COLO829 (cell line): ENCODE measurements around the gene CABP7.
"Not testable (repeated sequence)": the region's sequence is repeated elsewhere in the genome, so short reads cannot be mapped to it uniquely, and the experiment has no call there.

Experiments used
- DNase-seq: peaks from one replicate; pipeline ENCODE4 v3.0.0; 2012; ENCODE audit warnings: low spot score

The CABP7 gene

DNA sequence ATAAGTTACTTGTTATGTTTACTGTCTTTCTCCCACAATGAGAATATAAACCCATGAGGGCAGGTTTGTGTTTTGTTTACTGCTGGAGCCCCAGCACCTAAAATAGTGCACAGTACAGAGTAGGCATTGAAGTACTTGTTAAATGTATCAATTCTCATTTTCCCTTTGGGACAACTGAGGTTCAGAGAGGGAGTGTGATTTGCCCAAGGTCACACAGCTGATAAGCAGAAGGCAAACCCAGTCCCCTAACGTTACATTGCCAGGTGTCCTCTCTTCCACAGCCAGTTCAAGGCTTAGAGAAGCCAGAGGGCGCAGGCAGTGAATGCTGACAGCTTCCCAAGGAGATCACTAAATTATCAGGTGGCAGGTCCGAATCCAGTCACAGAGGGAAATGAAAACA lies 30.2 kb downstream of the CABP7 start:
- DNase-seq, result no peak

- no peak for DNase-seq
These were observed 31.0 kb downstream of the CABP7 start for GRCh38 chr22:29750559-29751538.

DNA sequence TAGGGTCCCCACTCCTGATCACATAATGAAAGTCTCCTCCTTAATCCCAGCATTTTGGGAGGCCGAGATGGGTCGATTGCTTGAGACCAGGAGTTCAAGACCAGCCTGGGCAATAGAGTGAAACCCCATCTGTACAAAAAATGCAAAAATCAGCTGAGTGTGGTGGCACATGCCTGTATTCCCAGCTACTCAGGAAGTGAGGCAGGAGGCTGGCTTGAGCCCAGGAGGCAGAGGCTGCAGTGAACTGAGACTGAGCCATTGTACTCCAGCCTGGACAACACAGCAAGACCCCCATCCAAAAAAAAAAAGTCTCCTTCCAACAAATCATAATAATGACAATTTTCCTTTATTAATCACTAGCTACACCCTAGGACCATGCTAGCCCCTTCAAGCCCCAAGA lies 31.9 kb downstream of the CABP7 start:
- no peak for DNase-seq

DNA sequence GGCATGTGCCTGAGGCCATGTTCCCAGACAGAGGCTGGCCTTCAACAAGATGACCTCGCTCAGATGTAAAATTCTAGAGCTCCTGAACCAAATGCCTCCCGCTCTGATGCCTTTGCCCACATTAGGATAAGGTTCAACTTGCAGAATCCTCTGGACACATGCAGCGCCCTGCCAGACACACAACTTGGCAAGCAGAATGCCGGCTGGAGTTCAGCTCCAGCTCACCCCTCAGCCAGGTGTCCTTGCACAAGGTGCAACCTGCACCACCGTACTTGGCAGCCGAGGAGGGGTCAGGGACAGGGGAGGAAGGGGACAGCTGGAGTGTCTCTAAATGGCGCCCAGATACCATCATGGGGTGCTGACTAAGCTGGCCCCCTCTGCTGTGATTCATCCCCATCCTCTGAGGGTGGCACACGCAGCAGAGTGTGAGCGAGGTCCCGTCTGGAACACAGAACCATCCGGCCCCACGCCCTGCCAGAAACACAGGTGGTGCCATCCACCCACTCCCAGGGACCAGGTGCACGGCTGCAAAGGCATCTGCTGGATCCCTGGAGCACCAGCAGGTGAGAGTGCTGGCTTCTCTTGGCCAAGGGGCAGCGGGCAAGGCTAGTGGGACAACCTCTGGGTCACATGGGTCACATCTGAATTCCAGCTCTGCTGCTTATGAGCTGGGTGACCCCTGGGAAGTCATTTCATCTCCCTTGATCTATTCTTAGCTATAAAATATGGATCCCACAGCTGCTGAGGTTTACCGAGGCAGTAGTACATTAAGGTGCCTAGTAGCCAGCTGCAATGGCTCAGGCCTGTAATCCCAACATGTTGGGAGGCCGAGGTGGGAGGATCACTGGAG lies 34.2 kb downstream of the CABP7 start:
- DNase-seq, result no peak

- not testable (repeated sequence) for DNase-seq
These were observed 35.0 kb downstream of the CABP7 start for GRCh38 chr22:29754658-29755395.

- DNase-seq, result no peak
These were observed 36.1 kb downstream of the CABP7 start for GRCh38 chr22:29755889-29756288.

GRCh38 chr22:29756341-29756740 lies 36.5 kb downstream of the CABP7 start:
- no peak for DNase-seq

DNA sequence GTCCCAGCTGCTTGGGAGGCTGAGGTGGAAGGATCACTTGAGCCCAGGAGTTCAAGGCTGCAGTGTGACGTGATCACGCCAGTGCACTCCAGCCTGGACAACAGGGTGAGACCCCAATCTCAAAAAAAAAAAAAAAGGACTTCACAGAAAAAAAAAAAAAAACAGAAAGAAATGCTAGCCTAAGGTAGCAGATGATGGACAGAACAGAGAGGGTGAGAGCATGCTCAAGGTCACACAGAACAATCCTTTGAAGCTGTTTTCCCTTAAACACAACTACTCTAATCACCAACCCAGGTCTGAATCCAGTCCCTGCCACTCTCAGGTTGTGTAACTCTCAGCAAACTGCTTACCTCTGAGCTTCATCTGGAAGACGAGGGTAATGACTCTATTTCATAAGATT lies 37.3 kb downstream of the CABP7 start:
- DNase-seq, result no peak

DNA sequence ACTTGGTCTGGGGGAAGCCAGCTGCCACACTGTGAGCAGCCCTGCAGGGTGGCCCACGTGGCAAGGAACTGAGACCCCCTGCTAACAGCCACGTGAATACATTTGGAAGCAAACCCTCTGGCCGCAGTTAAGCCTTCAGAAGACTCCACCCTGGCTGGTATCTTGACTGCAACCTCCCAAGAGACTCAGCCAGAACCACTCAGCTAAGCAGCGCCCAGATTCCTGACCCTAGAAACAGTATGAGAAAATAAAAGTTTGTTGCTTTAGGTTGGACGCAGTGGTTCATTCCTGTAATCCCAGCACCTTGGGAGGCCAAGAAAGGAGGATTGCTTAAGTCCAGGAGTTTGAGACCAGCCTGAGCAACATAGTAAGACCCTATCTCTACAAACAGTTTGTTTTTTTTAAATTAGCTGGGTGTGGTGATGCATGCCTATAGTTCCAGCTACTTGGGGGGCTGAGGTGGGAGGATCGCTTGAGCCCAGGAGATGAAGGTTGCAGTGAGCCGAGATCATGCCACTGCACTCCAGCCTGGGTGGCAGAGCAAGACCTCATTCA lies 38.3 kb downstream of the CABP7 start:
- no peak for DNase-seq

GRCh38 chr22:29758959-29759358 lies 39.2 kb downstream of the CABP7 start:
- no peak for DNase-seq

DNA sequence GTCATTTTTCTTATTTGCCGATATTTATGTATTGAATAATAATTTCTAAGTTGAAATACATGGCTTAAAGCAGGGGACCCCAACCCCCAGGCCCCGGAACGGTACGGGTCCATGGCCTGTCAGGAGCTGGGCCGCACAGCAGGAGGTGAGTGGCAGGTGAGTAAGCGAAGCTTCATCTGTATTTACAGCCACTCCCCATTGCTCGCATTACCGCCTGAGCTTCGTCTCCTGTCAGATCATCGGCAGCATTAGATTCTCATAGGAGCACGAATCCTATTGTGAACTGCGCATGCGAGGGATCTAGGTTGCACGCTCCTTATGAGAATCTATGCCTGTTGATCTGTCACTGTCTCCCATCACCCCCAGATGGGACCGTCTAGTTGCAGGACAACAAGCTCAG lies 42.5 kb downstream of the CABP7 start:
- no peak for DNase-seq

- no peak for DNase-seq
These were observed 46.3 kb downstream of the CABP7 start for GRCh38 chr22:29765905-29766631.

GRCh38 chr22:29766632-29767170 lies 46.9 kb downstream of the CABP7 start, which contains the start of gene ZMAT5:
Gene ZMAT5, minus strand, starts transcription at chr22:29767007. Its CDS starts 18,463 bp downstream, at chr22:29748544.
- DNase-seq, result peak; percentile 99

- peak; percentile 97 for DNase-seq
These were observed 47.6 kb downstream of the CABP7 start, which contains the start of gene UQCR10 for GRCh38 chr22:29767171-29768051. Gene UQCR10, plus strand, starts transcription at chr22:29767369. Its CDS starts 30 bp downstream, at chr22:29767399.

- DNase-seq, result no peak
These were observed 48.4 kb downstream of the CABP7 start for GRCh38 chr22:29768052-29768693.

DNA sequence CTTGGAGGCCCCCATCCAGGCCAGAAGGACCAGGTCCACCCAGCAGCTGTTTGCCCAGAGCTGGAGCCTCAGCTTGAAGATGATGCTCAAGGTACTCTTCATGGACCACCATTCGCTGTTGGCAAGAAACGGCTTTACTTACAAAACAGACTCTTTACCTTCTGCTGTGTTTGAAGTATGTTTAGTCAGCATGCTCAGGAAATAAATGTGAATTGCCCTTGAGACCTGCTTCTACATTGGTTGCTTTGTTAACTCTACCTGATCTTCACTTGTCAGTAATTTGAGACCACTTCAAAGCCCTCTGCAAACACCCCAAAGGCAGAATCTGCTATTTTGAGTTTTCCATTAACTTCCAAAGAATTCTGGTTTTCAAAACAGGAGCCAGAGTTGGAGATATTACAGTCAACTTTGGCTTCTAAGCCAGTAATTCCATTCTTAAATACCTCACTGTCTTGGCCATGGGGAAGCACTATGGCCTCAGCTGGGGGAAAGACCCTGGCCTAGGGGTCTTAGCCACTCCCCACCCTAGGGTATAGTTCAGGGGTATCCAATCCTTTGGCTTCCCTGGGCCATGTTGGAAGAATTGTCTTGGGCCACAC lies 50.0 kb downstream of the CABP7 start:
- no peak for DNase-seq

- peak; percentile 37 for DNase-seq
These were observed 52.4 kb downstream of the CABP7 start for GRCh38 chr22:29772170-29772641.

- DNase-seq, result no peak
These were observed 53.4 kb downstream of the CABP7 start for GRCh38 chr22:29773233-29773632.

DNA sequence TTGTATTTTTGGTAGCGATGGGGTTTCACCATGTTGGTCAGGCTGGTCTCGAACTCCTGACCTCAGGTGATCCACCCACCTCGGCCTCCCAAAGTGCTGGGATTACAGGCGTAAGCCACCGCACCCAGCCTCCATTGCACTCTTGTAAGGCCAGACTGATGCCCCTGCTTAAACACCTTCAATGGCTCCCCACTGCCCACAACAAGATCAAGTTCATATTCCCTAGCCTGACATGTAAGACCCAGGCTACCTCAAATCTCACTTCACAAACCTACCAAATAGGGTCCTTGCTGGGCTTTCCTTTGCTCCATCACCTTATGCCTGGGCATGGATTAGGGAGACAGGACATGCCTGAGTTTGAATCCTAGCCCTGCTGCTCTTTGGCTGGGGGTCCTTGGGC lies 60.4 kb downstream of the CABP7 start:
- DNase-seq, result no peak
